Urinary bladder (tissue), 4 donors: ENCODE data around the gene FCRL6. TPM values are rescaled to one million over a fixed set of nuclear protein-coding genes. Genes with fewer than 3 reads are reported as not detected.

Experiments used
- DNase-seq: peaks from one replicate; pipeline ENCODE4 v3.0.0-alpha.2; 2015; ENCODE audit errors: extremely low spot score
- H3K27ac ChIP-seq: one replicate; pipeline ENCODE4 v1.5.1; 2013; ENCODE audit warnings: low read depth, mild to moderate bottlenecking, moderate library complexity
- H3K36me3 ChIP-seq: one replicate; pipeline ENCODE4 v1.6.1; 2013; ENCODE audit warnings: mild to moderate bottlenecking, moderate library complexity; ENCODE audit not compliant: insufficient read depth
- H3K4me1 ChIP-seq: one replicate; pipeline ENCODE4 v1.6.1; 2013; ENCODE audit warnings: mild to moderate bottlenecking, moderate library complexity; ENCODE audit not compliant: insufficient read depth
- H3K4me3 ChIP-seq: one replicate; pipeline ENCODE4 v1.5.1; 2013; ENCODE audit warnings: low read depth, low read length
- WGBS: extraction: QIAGEN DNeasy Blood & Tissue Kit; methylation state at CpG from one replicate; pipeline ENCODE4 v1.1.7; 2013; 5-methylcytosine and 5-hydroxymethylcytosine counted together
- polyA plus RNA-seq: library from polyadenylated mRNA; stranded (reverse); fragments of 200-250 nt; gene quantifications from one replicate; pipeline ENCODE4 v1.2.3, GENCODE V29; 2013
- total RNA-seq: library from RNA; depleted of rRNA; stranded (reverse); fragments of >200 nt; gene quantifications from one replicate; pipeline ENCODE4 v1.2.3, GENCODE V29; 2014
- donor health status: healthy with polysubstance abuse.
- donor health status: healthy.

Gene FCRL6, protein sequence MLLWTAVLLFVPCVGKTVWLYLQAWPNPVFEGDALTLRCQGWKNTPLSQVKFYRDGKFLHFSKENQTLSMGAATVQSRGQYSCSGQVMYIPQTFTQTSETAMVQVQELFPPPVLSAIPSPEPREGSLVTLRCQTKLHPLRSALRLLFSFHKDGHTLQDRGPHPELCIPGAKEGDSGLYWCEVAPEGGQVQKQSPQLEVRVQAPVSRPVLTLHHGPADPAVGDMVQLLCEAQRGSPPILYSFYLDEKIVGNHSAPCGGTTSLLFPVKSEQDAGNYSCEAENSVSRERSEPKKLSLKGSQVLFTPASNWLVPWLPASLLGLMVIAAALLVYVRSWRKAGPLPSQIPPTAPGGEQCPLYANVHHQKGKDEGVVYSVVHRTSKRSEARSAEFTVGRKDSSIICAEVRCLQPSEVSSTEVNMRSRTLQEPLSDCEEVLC
- not detected for total RNA-seq
- polyA plus RNA-seq = 0.20 TPM

DNA sequence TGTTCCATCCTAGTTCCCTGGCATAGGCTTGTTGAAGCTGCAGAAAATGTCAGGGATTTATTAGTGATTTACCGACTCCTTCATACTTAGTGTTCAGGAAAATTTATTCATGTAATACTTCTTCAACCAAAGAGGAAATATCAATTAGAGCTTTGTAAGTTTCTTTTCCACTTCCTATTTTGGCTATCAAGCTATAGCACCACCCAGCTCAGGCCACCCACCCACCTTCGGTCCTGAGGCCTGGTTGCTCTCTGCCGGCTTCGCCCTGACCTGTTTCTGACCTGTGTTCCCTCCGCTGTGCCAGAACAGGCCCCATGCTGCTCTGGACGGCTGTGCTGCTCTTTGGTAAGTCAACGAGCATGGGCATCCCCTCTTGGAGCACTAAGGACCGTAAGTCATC lies at the start of gene FCRL6:
Gene FCRL6 (plus strand): TSS at position 250 of the 400 bp plus-strand sequence. CDS start 65 bp downstream, at position 315.
- DNase-seq = no peak
- no peaks in the 10 kb centered on the region for H3K4me1 ChIP-seq
- no peak within 1 kb of the TSS for H3K4me3 ChIP-seq
- 84% methylated on average over 8 of the region's 8 CpGs for WGBS
- no peaks in the 10 kb centered on the region for H3K36me3 ChIP-seq
- H3K27ac ChIP-seq = no peak within 1 kb of the TSS

DNA sequence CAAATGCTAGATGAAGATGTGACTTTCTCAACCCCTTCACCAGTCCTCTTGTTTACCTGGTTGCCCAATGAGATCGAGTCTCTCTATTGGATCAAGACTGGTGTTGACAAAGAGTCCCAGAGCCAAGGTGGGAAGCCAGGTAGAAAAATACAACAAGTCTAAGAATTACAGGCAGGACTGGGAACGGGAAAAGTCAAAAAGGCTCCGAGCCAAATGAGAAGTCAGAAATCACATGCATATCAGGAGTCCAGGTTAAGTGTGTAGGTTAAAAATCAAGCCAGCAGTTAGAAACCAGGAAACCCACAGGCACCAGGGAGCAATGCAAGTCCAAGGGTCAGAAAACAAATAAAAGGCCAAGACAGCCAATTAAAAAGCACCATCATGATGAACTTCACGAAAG lies 48.8 kb upstream of the FCRL6 start:
- 82% methylated on average over 4 of the region's 4 CpGs for WGBS
- H3K4me3 ChIP-seq = no peak overlapping the region
- H3K27ac ChIP-seq = no peak overlapping the region
- H3K36me3 ChIP-seq = no peaks in the 10 kb centered on the region
- DNase-seq = no peak
- H3K4me1 ChIP-seq = no peaks in the 10 kb centered on the region

DNA sequence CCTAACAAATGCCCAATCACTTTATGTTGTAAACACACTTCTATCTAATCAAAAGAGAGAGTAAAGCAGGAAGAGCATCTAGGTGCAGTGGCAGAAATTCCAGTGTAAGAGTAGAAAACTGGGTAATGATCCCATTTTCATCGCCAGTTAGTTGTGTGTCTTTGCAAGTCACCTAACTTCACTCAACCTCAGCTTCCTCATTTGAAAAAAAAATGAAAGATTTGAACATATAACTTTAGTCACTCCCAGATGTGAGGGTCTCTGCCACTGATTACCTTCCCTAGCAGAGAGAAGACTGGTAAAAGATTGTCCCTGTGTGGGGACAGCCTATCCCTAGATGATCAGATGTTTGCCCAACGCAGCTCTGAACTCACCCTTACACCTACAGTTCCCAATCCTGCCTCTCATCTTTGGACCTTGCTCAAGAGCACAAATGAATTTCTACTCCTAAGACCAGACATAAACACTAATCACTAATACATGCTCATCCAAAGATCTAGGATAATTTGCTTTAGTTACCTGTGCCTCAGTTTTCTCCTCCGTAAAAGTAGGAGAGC lies 46.6 kb upstream of the FCRL6 start:
- Histone ChIP-seq H3K4me1 (no peaks in the 10 kb centered on the region), H3K27ac (no peak overlapping the region), H3K4me3 (no peak overlapping the region), H3K36me3 (no peaks in the 10 kb centered on the region)
- WGBS = 90% methylated on average over 3 of the region's 3 CpGs
- DNase-seq = no peak

DNA sequence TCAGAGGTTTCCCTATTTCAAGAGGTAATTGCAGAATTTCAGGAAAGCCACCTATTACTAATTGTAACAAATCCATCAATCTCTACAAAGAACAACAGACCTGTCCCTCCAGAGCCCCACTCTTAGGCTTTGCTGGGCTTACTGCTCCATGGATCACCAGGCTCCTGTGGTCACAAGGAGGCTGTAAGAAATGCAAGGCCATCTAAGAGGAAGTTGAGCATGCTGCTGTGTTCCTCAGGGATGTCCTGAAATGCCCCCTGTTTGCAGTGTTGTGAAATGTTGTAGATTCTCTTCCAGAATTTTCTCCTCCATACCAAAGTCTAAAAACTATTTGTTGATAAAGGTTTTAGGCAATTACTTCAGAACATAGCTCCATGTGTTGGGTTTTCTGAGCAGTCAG lies 45.8 kb upstream of the FCRL6 start:
- no peak overlapping the region for H3K27ac ChIP-seq
- H3K4me1 ChIP-seq = no peaks in the 10 kb centered on the region
- no peaks in the 10 kb centered on the region for H3K36me3 ChIP-seq
- no peak overlapping the region for H3K4me3 ChIP-seq
- DNase-seq = no peak

DNA sequence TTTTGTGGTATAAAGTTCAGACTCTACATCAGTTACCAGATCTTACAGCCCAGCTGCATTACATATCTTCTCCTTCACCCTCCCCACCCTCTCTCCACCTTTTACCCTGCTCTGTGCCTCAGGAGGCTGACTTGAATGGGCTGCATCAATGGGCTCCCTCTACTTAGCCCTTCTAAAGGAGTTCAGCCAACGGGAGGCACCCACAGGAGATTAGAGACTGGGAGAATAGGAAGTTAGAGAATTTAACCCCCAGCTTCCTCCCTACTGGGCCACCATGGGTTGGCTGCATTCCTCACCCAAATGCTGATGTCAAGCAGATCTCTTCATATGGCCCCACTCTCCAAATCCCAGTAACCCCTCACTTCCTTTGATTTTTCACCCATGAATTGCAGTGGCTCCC lies 38.5 kb upstream of the FCRL6 start:
- WGBS = 20% methylated on average over 1 of the region's 1 CpG
- no peak overlapping the region for H3K27ac ChIP-seq
- no peaks in the 10 kb centered on the region for H3K36me3 ChIP-seq
- no peaks in the 10 kb centered on the region for H3K4me1 ChIP-seq
- no peak for DNase-seq
- no peak overlapping the region for H3K4me3 ChIP-seq

DNA sequence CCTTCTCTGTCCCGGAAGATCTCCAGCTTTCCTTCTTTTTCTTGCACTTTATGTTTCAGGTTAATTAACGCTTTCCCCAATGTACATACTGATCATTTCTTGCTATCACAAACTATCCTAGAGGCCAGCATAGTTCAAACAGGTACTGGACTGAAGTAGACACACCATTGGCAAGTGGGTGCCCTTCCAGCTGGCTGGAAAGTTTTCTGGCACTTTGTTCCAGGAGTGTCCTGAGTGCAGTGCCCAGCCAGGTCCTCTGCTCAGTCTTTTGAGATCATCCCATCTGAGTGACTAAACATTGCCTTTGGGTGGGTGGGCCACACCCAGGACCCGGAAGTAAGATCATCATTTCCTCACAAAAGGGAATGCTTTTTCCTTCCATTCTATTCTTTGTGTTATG lies 36.4 kb upstream of the FCRL6 start:
- DNase-seq = no peak
- Histone ChIP-seq H3K36me3 (no peaks in the 10 kb centered on the region), H3K27ac (no peak overlapping the region), H3K4me3 (no peak overlapping the region), H3K4me1 (no peaks in the 10 kb centered on the region)
- 88% methylated on average over 3 of the region's 3 CpGs for whole genome bisulfite sequencing

DNA sequence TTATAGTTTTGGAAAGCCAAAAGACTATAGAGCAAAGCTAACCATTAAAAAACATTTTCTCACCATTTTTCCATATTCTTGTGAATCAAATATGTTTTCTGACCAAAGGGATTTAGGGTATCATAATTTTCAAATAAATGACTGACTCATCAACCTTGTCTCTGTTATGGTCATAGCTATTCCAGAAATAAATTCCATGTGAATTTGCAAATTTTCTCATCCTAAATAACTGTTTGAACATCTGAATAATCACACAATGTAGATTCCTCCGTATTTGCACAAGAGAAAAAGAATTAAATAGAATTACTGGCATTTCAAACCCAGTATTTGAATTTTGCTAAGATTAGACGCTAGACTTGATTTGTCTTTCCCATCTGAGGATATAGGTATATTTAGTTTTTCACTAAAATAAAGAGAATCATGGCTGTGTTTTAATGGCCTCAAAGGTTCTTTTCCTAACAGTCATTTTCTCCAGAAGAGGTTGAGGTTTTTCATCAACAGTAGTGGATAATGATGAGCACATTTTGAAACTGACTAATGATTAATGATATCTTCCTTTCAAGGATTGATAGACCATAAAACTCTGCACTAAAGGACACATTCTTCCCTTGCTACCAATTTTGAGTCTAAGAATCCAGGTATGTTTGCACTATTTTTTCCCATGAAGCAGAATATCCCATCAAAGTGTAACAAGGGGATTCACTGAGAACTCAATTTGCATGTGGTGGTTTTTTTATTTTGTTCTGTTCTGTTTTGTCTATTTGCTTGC lies 30.8 kb upstream of the FCRL6 start:
- no peak for DNase-seq
- no peak overlapping the region for H3K27ac ChIP-seq
- H3K36me3 ChIP-seq = no peaks in the 10 kb centered on the region
- no peaks in the 10 kb centered on the region for H3K4me1 ChIP-seq
- no peak overlapping the region for H3K4me3 ChIP-seq
- 88% methylated on average over 2 of the region's 2 CpGs for WGBS

DNA sequence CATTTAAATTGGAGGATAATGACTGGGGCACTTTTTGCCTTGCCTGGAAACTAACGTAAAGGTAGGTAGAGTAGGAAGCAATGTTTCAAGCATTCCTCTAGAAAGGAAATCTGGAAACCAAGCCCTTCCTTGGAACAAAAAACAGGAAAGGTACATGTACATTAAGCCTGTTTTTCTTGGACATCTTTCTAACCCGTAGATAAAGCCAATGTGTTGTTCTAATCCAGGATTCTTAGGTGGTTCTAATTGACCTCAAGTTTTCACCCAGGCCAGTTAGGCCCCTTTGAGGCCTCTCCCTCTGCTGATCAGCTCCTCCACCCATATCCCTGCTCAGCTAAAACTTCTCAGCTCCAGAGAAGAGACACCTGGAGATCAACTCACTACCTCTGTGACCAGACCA lies 27.7 kb upstream of the FCRL6 start:
- Histone ChIP-seq H3K27ac (no peak overlapping the region), H3K36me3 (no peaks in the 10 kb centered on the region), H3K4me1 (no peaks in the 10 kb centered on the region), H3K4me3 (no peak overlapping the region)
- no peak for DNase-seq
- WGBS = 82% methylated on average over 2 of the region's 2 CpGs

DNA sequence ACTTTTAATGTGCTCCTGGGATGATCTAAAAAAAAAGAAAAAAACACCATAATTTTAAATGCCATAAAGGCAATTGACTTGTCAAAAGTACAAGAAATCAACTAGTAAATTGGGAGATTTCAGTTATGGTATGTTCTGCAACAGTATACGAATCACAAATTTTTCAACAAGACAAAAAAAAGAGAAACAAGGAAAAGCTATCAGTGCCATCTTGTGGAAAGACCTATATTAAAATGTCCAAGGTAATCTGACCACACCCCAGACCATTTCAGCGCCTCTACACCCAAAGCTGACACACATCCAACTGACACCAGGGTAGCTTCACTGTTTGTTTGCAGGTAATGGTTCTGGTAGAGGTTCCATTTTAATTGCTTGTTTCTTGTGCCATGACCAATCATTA lies 26.4 kb upstream of the FCRL6 start:
- DNase-seq = no peak
- Histone ChIP-seq H3K27ac (no peak overlapping the region), H3K4me1 (no peaks in the 10 kb centered on the region), H3K4me3 (no peak overlapping the region), H3K36me3 (no peaks in the 10 kb centered on the region)
- WGBS = 78% methylated on average over 2 of the region's 2 CpGs

DNA sequence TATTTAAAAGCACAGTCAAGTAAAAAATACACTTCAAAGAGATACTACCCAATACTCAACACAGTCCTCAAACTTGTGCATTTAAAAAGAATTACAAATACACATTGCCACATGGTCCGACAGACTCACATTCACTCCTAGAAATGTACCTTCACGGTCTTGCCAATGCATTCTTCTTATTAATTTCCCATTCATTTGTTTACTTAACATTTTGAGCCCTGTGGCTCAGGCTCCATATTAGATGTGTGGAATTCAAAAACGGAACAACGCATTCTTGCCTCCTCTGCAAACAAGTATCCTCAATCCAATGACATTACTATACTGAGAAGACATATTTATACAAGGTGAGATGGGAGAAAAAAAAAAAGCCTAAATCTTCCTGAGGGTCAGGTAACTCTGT lies 23.9 kb upstream of the FCRL6 start:
- DNase-seq = no peak
- Histone ChIP-seq H3K4me1 (no peaks in the 10 kb centered on the region), H3K4me3 (no peak overlapping the region), H3K36me3 (no peaks in the 10 kb centered on the region), H3K27ac (no peak overlapping the region)
- 88% methylated on average over 4 of the region's 4 CpGs for WGBS

DNA sequence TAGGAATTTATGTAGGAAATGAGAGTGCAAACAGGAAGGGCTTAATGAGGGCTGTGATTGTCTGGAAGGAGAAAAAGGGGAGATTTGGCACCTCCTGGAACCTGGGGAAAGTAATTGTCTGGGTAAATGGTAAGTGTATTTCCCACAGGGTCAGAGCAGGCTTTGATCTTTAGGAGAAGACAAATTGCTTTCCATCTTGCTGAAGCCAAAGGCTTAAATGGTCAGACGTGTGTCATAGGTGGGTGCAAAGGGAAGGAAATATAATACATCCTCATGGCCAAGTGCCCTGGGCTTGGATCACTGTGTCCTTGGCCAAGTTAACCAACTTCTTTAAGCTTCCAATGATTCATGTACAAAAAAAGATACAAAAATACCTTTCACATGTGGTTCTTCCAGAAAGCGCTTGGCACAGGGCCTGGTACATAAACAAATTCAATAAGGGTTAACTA lies 22.7 kb upstream of the FCRL6 start:
- 57% methylated on average over 2 of the region's 2 CpGs for WGBS
- H3K4me1 ChIP-seq = no peaks in the 10 kb centered on the region
- H3K36me3 ChIP-seq = no peaks in the 10 kb centered on the region
- H3K27ac ChIP-seq = no peak overlapping the region
- no peak for DNase-seq
- H3K4me3 ChIP-seq = no peak overlapping the region

DNA sequence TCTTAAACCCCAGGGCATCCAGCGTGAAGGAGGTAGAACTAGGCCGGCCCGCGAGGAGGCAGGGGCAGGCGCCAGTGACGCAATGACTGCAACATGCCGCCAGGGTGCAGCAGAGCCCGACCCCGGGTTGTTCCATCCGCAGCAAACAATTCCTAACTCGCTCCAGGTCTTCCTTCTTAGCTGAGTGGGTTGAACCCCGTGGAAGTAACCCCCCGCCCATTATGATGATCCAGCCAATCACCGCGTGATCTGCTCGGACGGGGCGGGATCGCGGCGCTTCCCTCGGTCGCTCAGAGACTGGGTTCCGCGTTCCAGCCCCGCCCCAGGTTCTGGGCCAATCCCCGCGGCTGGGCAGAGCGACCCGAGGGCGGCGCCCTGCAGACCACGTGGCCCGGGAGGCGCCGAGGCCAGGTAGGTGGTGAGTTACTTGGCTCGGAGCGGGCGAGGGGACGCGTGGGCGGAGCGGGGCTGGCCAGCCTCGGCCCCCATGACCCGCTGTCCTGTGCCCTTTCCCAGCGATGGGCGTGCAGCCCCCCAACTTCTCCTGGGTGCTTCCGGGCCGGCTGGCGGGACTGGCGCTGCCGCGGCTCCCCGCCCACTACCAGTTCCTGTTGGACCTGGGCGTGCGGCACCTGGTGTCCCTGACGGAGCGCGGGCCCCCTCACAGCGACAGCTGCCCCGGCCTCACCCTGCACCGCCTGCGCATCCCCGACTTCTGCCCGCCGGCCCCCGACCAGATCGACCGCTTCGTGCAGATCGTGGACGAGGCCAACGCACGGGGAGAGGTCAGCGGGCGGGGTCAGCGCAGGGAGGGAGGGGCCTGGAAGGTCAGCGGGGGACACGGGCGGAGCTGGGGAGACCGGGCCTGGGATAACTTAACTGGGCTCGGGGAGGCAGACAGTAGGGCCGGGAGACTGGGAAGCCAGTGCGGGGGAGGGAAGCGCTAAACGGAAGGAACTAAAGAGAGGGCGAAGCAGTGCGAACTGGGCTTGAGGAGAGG lies 21.3 kb upstream of the FCRL6 start, which contains the start of gene DUSP23:
Gene DUSP23 (plus strand): TSS at position 380 of the 1,000 bp plus-strand sequence. CDS start 139 bp downstream, at position 519.
- H3K36me3 ChIP-seq = no peaks in the 10 kb centered on the region
- peak within 1 kb of the TSS; percentile 85 for H3K4me3 ChIP-seq
- peak; percentile 95 for DNase-seq
- WGBS = 2% methylated on average over 88 of the region's 88 CpGs
- H3K4me1 ChIP-seq = no peaks in the 10 kb centered on the region
- peak within 1 kb of the TSS; percentile 75 for H3K27ac ChIP-seq

DNA sequence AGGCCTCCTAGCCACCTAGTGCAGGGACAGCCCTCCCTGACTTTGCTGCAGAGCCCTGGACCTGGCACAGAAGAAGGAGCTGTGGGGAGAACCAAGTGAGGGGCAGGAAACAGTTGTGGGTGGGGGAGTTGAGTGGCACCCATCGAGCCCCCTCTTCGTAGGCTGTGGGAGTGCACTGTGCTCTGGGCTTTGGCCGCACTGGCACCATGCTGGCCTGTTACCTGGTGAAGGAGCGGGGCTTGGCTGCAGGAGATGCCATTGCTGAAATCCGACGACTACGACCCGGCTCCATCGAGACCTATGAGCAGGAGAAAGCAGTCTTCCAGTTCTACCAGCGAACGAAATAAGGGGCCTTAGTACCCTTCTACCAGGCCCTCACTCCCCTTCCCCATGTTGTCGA lies 20.2 kb upstream of the FCRL6 start:
- 97% methylated on average over 12 of the region's 12 CpGs for WGBS
- Histone ChIP-seq H3K4me3 (no peak overlapping the region), H3K4me1 (no peaks in the 10 kb centered on the region), H3K27ac (no peak overlapping the region), H3K36me3 (no peaks in the 10 kb centered on the region)
- no peak for DNase-seq
